Central memory CD4-positive, alpha-beta T cell (primary cell): ENCODE measurements around the gene TMPRSS3.

Experiments
- DNase-seq: peaks from one replicate; pipeline ENCODE4 v3.0.0; 2022

The TMPRSS3 gene

GRCh38 chr21:42406866-42407265, 11.0 kb upstream of the TMPRSS3 start:
- DNase-seq = no peak

- DNase-seq = peak; percentile 65
Observed at GRCh38 chr21:42406201-42406621, 10.4 kb upstream of the TMPRSS3 start.

DNA sequence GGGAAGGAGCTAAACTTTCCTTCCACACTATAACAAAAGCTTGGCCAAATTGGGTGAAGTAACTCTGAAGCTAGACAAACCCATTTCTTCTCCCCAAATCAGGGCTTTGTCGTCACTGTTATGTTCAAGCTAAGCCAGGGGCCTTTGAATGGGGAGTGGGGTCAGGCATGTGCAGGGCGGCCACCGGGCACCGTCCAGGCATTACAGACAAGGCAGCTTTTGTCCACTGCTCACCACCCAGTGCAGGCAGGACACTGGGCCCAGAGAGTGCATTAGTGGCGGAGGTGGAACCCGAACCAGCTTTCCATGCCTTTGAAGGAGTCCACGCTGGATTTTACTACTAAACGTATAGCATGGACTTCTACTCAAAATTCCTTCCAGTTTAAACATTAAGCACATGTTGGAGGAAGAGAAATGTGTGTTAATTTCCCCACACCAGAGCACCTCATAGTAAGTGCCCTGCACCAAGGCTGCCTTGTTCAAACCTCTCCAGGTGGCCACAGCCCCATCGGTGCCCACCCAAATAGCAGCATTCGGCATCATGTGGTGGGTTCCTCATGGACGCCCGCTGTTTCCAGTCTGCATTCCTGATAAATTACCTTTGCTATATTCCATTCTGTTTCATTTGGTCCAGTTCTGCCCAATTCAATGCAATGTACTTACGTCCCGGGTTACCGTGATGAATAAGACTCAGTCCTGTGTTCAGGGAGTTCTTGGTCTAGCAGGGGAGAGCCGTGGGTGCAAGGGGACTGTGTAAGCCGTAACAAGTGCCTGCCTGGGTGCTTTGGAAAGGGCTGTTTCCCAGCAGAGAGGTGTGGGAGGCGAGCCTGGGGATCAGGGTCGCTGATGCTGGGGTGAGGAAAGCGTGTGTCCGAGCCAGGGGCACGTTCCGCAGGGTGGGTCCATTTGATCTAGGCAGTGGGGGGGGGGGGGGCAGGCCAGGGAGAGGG, 9.5 kb upstream of the TMPRSS3 start:
- no peak for DNase-seq

DNA sequence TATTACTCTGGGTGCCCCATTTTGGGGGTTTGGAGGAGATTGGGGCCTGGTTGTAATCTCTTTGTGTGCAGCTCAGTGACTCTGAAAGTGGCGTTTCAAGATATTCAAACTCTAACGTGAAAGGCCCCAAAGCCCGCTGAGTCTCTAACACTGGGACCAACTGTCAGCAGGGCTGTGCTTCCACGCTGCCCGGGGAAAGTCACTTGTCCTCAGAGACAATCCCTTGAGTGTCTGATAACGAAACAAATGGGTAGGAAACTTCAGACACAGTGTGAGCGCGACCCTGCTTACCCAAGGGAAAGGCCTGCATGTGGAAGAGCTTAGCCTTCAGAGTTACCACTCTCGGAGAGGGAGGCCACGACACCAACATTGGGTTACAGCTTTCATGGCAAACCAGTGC, 8.7 kb upstream of the TMPRSS3 start:
- DNase-seq = no peak

DNA sequence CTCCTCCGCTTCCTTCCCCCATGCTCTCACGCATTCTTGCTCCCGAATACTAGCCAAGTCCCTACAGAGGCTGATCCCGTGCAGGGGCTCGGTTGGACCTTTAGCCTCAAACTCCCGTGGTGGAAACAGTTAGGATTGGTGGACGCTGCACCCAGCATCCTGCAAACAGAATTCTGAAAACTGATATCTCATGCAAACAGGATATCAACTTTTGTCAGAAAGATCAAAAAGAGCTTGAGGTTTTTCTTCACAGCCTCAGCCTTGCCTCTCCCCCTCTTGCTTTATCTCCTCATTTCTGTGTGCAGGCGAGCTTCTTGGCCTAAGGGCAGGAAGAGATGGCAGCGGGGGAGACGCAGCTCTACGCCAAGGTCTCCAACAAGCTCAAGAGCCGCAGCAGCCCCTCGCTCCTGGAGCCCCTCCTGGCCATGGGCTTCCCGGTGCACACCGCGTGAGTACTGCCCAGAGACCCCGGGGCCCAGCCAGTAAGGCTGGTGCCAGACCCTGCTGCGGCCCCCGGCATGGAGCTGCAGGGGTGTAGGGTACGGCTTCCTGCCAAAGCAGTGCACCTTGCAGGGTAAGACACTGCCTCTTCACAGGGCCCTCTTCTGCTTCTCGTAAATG, 7.9 kb upstream of the TMPRSS3 start, which contains the start of gene UBASH3A:
UBASH3A (plus strand) TSS at position 292 of the 621 bp plus-strand sequence; CDS start at position 336, 44 bp downstream.
- peak; percentile 80 for DNase-seq

GRCh38 chr21:42401820-42402251, 6.0 kb upstream of the TMPRSS3 start:
- DNase-seq = no peak

- no peak for DNase-seq
Observed at GRCh38 chr21:42401154-42401553, 5.3 kb upstream of the TMPRSS3 start.

DNA sequence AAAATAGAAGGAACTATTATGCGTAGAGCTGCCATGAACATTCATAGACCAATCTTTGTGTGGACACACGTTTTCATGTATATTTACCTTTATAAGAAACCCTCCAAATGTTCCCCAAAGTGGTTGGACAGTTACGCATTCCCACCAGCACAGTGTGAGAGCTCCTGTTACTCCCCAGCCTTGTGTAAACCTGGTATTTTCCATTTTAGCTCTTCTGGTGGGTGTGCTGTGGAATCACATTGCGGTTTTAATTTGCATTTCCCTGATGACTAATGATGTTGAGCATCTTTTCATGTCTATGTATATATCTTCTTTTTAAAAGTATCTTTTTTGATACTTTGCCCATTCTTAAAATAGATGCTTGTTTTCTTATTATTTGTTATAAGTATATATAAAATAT, 4.7 kb upstream of the TMPRSS3 start:
- DNase-seq = no peak

DNA sequence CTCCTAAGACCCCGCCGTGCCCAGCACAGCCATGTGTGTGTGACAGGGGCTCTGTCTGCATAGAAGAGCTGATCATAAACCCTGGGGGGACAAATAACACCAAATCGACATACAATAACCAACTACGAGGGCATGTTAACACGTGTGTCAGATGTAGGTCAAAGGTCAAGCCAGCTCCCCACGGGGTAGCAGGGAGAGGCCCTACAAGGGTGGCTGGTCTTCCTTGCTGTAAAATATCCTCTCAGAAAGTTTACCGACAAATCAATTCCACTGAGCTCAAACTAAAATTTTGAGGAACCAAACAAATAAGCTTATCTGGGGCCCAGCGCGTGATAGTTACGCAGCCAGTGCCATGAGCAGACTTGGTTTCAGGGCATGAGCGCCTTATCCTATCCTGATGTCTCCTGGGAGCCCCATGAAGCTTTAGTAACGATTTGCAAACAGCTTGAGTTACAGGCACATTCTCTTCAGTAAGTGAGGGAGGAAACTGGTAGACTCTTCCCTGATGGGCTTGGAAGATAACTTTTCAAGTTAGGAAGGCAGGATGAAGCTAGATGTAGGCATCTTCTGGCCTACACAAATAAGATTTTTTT, 2.7 kb upstream of the TMPRSS3 start:
- no peak for DNase-seq

DNA sequence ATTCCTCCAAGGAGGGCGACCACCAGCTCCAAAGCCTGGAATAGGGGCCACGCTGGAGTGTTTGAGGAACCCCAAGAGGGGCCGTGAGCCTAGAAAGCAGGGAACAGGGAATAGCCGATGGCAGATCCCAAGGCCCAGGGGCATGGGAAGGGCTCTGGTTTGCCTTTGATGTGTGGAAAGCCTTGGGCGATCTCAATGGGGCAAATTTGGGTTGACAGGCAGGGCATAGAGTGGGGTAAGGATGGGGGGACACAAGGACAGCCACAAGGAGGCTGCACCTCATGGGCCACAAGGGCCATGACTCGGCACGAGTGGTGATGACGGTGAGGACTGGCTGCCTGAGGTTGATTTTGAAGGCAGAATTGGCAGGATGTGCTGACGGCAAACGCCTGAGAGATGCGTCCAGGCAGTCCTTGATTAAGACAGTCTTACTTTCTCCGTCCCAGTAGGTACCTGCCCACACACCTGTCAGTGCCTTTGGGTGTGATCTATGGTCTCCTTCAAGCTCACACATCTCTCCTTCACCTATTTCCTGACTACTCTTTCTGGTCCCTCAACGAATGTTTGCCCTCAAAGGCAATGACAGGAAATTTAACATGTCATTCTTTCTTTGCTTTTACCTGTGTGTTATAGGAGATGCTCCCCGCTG, 2.0 kb upstream of the TMPRSS3 start:
- DNase-seq = no peak

- DNase-seq = no peak
Observed at GRCh38 chr21:42396799-42397745, 1.2 kb upstream of the TMPRSS3 start.

- DNase-seq = no peak
Observed at GRCh38 chr21:42395302-42395701, 550 bp downstream of the TMPRSS3 start.

DNA sequence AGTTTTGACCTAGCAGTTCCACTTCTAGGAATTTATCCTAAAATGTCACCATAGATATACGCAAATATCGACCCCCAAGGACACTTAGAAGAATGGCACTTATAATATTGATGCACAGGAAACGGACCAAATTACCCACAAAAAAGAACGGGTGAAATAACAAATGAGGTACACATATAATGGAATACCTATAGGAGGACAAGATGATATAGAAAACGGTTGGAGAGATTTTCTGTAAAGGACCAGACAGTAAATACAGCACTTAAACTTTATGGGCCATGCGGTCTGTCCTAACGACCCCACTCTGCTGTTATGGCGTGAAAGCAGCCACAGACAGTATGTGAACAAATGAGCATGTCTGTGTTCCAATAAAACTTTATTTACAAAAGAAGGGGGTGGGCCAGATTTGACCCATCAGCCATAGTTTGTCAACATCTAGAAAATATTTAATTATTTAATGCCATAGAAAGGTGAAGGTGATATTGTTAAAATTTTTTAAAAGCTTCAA, 2.4 kb downstream of the TMPRSS3 start:
- no peak for DNase-seq

GRCh38 chr21:42392731-42393442, 3.0 kb downstream of the TMPRSS3 start:
- no peak for DNase-seq

GRCh38 chr21:42391297-42391696, 4.6 kb downstream of the TMPRSS3 start:
- no peak for DNase-seq

DNA sequence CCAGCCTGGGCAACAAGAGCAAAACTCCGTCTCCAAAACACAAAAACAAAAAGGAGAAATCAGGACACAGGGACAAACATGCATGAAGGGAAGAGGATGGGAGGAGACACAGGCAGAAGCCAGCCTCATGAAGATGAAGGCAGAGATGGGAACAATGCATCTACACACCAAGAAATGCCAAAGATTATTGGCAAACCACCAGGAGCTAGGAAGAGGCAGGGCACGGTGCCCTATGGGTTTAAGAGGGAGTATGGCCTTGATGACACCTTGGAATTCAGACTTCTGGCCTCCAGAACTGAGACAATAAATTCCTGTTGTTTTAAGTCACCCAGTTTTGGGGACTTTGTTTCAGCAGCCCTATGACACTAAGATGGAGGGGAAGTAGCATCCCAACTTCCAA, 5.2 kb downstream of the TMPRSS3 start:
- no peak for DNase-seq

- DNase-seq = no peak
Observed at GRCh38 chr21:42390193-42390592, 5.7 kb downstream of the TMPRSS3 start.

GRCh38 chr21:42389449-42389835, 6.4 kb downstream of the TMPRSS3 start:
- DNase-seq = no peak

DNA sequence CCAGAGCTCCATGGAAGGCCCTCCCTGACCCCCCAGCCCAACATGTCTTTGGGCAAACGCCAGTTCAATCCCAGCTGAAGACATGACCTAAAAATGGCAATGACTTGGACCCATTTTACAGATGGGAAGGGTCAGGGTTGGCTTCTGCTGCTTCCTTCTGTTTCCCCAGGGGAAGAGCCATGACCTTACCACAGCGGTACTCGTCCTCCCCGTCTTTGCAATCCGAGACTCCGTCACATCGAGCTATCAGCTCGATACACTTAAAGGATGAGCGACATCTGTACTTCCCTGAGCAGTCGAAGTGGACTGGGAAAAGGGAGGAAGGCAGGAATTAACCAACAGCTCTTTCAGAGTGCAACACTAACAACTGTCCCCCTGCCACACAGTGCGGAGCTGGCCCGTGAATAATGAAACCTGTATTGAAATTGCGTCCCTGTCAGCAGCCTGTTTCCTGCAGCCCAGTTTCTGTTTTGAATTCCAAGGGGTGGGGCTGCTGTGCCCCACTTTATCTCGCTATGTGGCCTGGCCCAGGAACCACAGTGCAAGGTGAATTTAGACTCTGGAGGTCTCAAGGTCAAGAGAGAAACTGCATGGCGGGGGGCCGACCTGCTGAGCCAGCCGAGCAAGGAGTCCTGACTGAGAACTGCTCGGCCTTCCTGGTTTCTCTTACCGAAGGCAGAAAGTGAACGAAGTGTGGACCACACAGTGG, 7.0 kb downstream of the TMPRSS3 start:
- DNase-seq = peak; percentile 30

GRCh38 chr21:42387843-42388340, 8.0 kb downstream of the TMPRSS3 start:
- no peak for DNase-seq
